Measurements from ENCODE around the gene ZNHIT6.

- TF ChIP-seq ZNF274 (IDR thresholded peaks at IDR 0.05; ENCODE audit: low read depth, low read length) (no peak), SUZ12 (IDR thresholded peaks at IDR 0.05; ENCODE audit: extremely low read depth, insufficient read depth, insufficient read length) (no peak)
Measured at GRCh38 chr1:85604298-85604997, 103.8 kb downstream of the ZNHIT6 start.

Measured in NT2/D1 (cell line).